Measurements from ENCODE around the gene WIPI1. TPM values are rescaled to one million over a fixed set of nuclear protein-coding genes. Genes with fewer than 3 reads are reported as not detected.
"Not testable (repeated sequence)": the region's sequence is repeated elsewhere in the genome, so short reads cannot be mapped to it uniquely, and the experiment has no call there.

The WIPI1 gene
- 49.9 TPM for polyA plus RNA-seq (2013, experiment 1 of 2; ENCODE audit: insufficient read length)
- 56.4 TPM for polyA plus RNA-seq (2013, experiment 2 of 2; ENCODE audit: insufficient read length)

- no peak for DNase-seq
Observed at GRCh38 chr17:68457168-68457538, at the start of gene WIPI1. Gene WIPI1 (minus strand): TSS chr17:68457496. CDS start chr17:68457421, 75 bp downstream.

- DNase-seq: no peak
Observed at GRCh38 chr17:68505951-68506350, 48.7 kb upstream of the WIPI1 start.

- DNase-seq: no peak
Observed at GRCh38 chr17:68501074-68501473, 43.8 kb upstream of the WIPI1 start.

- no peak for DNase-seq
Observed at GRCh38 chr17:68499587-68499986, 42.3 kb upstream of the WIPI1 start.

GRCh38 chr17:68498479-68499326 is 41.4 kb upstream of the WIPI1 start:
- no peak for DNase-seq

GRCh38 chr17:68497885-68498319 is 40.6 kb upstream of the WIPI1 start:
- DNase-seq: no peak

GRCh38 chr17:68495081-68495480 is 37.8 kb upstream of the WIPI1 start:
- no peak for DNase-seq

- DNase-seq: not testable (repeated sequence)
Observed at GRCh38 chr17:68492394-68493054, 35.2 kb upstream of the WIPI1 start.

- no peak for DNase-seq
Observed at GRCh38 chr17:68491381-68492231, 34.3 kb upstream of the WIPI1 start.

- DNase-seq: no peak
Observed at GRCh38 chr17:68489919-68490318, 32.6 kb upstream of the WIPI1 start.

- DNase-seq: no peak
Observed at GRCh38 chr17:68484458-68484857, 27.2 kb upstream of the WIPI1 start.

- no peak for DNase-seq
Observed at GRCh38 chr17:68482576-68483041, 25.3 kb upstream of the WIPI1 start.

- no peak for DNase-seq
Observed at GRCh38 chr17:68480885-68481284, 23.6 kb upstream of the WIPI1 start.

GRCh38 chr17:68470961-68471360 is 13.7 kb upstream of the WIPI1 start:
- DNase-seq: no peak

- DNase-seq: peak; percentile 73
Observed at GRCh38 chr17:68468788-68469187, 11.5 kb upstream of the WIPI1 start.

GRCh38 chr17:68468334-68468733 is 11.0 kb upstream of the WIPI1 start:
- peak; percentile 41 for DNase-seq

GRCh38 chr17:68463211-68464019 is 6.1 kb upstream of the WIPI1 start:
- DNase-seq: no peak

- peak; percentile 76 for DNase-seq
Observed at GRCh38 chr17:68462381-68463210, 5.3 kb upstream of the WIPI1 start.

- no peak for DNase-seq
Observed at GRCh38 chr17:68461589-68461988, 4.3 kb upstream of the WIPI1 start.

- DNase-seq: no peak
Observed at GRCh38 chr17:68461122-68461539, 3.8 kb upstream of the WIPI1 start.

GRCh38 chr17:68460715-68461114 is 3.4 kb upstream of the WIPI1 start:
- DNase-seq: no peak
